RWPE2 (cell line): ENCODE measurements around the gene ZNF24.

Experiments
- ATAC-seq: fragments of 200-7000 bp; cut with Tn5 transposase; 3 replicates; pipeline ENCODE4 v1.9.1; 2021; ENCODE audit warnings: low read depth
- DNase-seq: peaks from one replicate; pipeline ENCODE4 v3.0.0-alpha.2; 2020; ENCODE audit warnings: low spot score
- H3K27ac ChIP-seq: fragments of 450-650 bp; 2 replicates; pipeline ENCODE4 v1.5.1; 2017; ENCODE audit warnings: mild to moderate bottlenecking; ENCODE audit not compliant: poor library complexity, severe bottlenecking
- H3K27me3 ChIP-seq: fragments of 250-450 bp; sonication (Bioruptor Pico); 2 replicates; pipeline ENCODE4 v1.5.1; 2021; ENCODE audit warnings: mild to moderate bottlenecking, moderate library complexity; ENCODE audit not compliant: insufficient read depth, poor library complexity, severe bottlenecking
- H3K36me3 ChIP-seq: fragments of 250-450 bp; sonication (Bioruptor Pico); 2 replicates; pipeline ENCODE4 v1.5.1; 2020; ENCODE audit warnings: low read depth, mild to moderate bottlenecking, moderate library complexity
- H3K4me1 ChIP-seq: fragments of 250-450 bp; sonication (Bioruptor Pico); 2 replicates; pipeline ENCODE4 v1.5.1; 2021; ENCODE audit warnings: mild to moderate bottlenecking, moderate library complexity; ENCODE audit not compliant: insufficient read depth, poor library complexity, severe bottlenecking
- H3K4me3 ChIP-seq: fragments of 250-450 bp; sonication (Bioruptor Pico); 2 replicates; pipeline ENCODE4 v1.5.1; 2021; ENCODE audit warnings: mild to moderate bottlenecking, moderate library complexity; ENCODE audit not compliant: severe bottlenecking
- H3K9me3 ChIP-seq: fragments of 250-450 bp; sonication (Bioruptor Pico); 2 replicates; pipeline ENCODE4 v1.5.1; 2021; ENCODE audit warnings: mild to moderate bottlenecking, moderate library complexity; ENCODE audit not compliant: severe bottlenecking
- TF ChIP-seq, protein P1 (sequence below): fragments of 450-650 bp; IDR thresholded peaks from one replicate; pipeline ENCODE4 v1.5.1; 2017; ENCODE audit warnings: mild to moderate bottlenecking, moderate library complexity; ENCODE audit not compliant: poor library complexity, severe bottlenecking

ZNF24 gene

GRCh38 chr18:35343936-35344735, at the start of gene ZNF24:
TSS of gene ZNF24 (minus strand) at chr18:35344420. CDS start at chr18:35340650, 3,770 bp downstream.
- H3K36me3 ChIP-seq = peaks cover 40% of the 10 kb centered on the region
- no peaks in the 10 kb centered on the region for H3K9me3 ChIP-seq
- H3K27me3 ChIP-seq = no peaks in the 10 kb centered on the region
- peak; percentile 95 for ATAC-seq
- H3K27ac ChIP-seq = peak within 1 kb of the TSS; percentile 65
- TF ChIP-seq, protein P1, sequence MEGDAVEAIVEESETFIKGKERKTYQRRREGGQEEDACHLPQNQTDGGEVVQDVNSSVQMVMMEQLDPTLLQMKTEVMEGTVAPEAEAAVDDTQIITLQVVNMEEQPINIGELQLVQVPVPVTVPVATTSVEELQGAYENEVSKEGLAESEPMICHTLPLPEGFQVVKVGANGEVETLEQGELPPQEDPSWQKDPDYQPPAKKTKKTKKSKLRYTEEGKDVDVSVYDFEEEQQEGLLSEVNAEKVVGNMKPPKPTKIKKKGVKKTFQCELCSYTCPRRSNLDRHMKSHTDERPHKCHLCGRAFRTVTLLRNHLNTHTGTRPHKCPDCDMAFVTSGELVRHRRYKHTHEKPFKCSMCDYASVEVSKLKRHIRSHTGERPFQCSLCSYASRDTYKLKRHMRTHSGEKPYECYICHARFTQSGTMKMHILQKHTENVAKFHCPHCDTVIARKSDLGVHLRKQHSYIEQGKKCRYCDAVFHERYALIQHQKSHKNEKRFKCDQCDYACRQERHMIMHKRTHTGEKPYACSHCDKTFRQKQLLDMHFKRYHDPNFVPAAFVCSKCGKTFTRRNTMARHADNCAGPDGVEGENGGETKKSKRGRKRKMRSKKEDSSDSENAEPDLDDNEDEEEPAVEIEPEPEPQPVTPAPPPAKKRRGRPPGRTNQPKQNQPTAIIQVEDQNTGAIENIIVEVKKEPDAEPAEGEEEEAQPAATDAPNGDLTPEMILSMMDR = no peak
- H3K4me3 ChIP-seq = peak within 1 kb of the TSS; percentile 92
- H3K4me1 ChIP-seq = peaks cover 6% of the 10 kb centered on the region
- peak; percentile 90 for DNase-seq

- H3K27me3 ChIP-seq = no peaks in the 10 kb centered on the region
- ATAC-seq = no peak
Measured at GRCh38 chr18:35393716-35394115, 49.5 kb upstream of the ZNF24 start.

DNA sequence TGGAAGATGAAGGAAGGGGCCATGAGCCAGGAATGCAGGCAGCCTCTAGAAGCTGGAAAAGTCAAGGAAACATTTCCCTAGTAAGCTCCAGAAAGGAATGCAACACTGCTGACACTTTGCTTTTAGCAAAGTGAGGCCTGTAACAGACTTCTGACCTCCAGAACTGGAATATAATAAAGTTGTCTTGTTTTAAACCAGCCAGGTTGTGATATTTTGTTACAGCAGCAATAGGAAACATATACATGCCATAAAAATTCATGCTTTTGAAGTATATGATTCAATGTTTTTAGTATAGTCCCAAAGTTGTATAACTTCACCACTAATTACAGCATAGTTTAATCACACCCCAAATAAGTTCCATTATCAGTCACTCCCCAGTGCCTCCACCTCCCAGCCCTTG, 48.2 kb upstream of the ZNF24 start:
- H3K4me1 ChIP-seq = no peaks in the 10 kb centered on the region
- no peak overlapping the region for H3K27ac ChIP-seq
- no peak for DNase-seq
- TF ChIP-seq, protein P1 = no peak
- ATAC-seq = no peak
- no peaks in the 10 kb centered on the region for H3K36me3 ChIP-seq
- H3K4me3 ChIP-seq = no peak overlapping the region
- H3K27me3 ChIP-seq = no peaks in the 10 kb centered on the region
- no peaks in the 10 kb centered on the region for H3K9me3 ChIP-seq

More at GRCh38 chr18:35393716-35394115, 49.5 kb upstream of the ZNF24 start:
- Histone ChIP-seq H3K36me3 (no peaks in the 10 kb centered on the region), H3K27ac (no peak overlapping the region), H3K9me3 (no peaks in the 10 kb centered on the region), H3K4me3 (no peak overlapping the region), H3K4me1 (no peaks in the 10 kb centered on the region)
- TF ChIP-seq, protein P1 = no peak
- no peak for DNase-seq

DNA sequence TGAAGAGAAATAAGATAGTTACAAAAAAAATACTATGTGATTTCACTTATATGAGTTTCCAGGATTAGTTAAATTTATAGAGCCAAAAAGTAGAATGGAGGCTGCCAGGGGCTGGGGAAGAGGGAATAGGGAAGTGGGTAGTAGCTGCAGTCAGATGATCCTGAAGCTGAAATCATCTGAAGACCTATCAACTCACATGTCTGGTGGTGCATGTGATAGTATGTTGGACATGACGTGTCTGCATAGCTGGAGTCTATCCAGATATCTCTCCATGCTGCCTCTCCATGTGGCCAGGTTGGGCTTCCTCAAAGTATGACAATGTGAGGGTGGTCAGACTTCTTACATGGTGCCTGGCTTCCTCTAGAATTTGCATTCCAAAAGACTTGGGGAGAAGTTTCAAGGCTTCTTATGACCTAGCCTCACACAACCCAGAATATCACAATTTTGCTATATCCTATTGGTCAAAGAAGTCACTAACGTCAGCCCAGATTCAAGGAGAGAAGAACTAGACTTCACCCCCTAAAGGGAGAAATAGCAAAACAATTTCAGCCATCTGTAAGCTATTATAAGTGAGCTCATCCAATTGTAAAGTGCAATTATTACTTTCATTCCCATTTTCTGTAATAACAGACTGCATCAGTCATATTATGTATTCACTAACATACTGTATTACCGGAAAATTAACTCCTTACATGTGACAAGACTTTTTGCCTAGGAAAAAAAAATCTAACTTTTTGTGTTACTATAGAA, 46.9 kb upstream of the ZNF24 start:
- Histone ChIP-seq H3K9me3 (no peaks in the 10 kb centered on the region), H3K27me3 (no peaks in the 10 kb centered on the region), H3K4me1 (no peaks in the 10 kb centered on the region), H3K27ac (no peak overlapping the region), H3K36me3 (no peaks in the 10 kb centered on the region), H3K4me3 (no peak overlapping the region)
- no peak for ATAC-seq
- no peak for DNase-seq
- TF ChIP-seq, protein P1 = no peak
